Neural crest cell (in vitro differentiated cells): ENCODE measurements around the gene GRHL1. TPM values are rescaled to one million over a fixed set of nuclear protein-coding genes. Genes with fewer than 3 reads are reported as not detected.

ENCODE experiments used
- DNase-seq: peaks from one replicate; pipeline ENCODE4 v3.0.0; 2021; ENCODE audit warnings: low read depth, mixed read lengths, low spot score
- H3K27ac Mint-ChIP-seq: one replicate; pipeline ENCODE4 v1.8.0; 2021; ENCODE audit warnings: mild to moderate bottlenecking, mixed read lengths; ENCODE audit not compliant: unreplicated experiment
- H3K27me3 Mint-ChIP-seq: 2 replicates; pipeline ENCODE4 v1.8.0; 2021; ENCODE audit warnings: low read depth, mild to moderate bottlenecking, mixed read lengths
- H3K36me3 Mint-ChIP-seq: 2 replicates; pipeline ENCODE4 v1.8.0; 2021; ENCODE audit warnings: low read depth, mild to moderate bottlenecking, mixed read lengths
- H3K4me1 Mint-ChIP-seq: 2 replicates; pipeline ENCODE4 v1.8.0; 2021; ENCODE audit warnings: mixed read lengths
- H3K4me3 Mint-ChIP-seq: one replicate; pipeline ENCODE4 v1.8.0; 2021; ENCODE audit warnings: mild to moderate bottlenecking, mixed read lengths
- H3K9me3 Mint-ChIP-seq: 2 replicates; pipeline ENCODE4 v1.8.0; 2021; ENCODE audit warnings: mixed read lengths
- total RNA-seq: library from RNA; stranded (reverse); gene quantifications from 2 replicates; pipeline ENCODE4 v1.2.1, GENCODE V29; 2021
- TF ChIP-seq, protein P1 (sequence below): fragments of 200-600 bp; sonication (generic); conservative IDR thresholded peaks from 2 replicates; pipeline ENCODE4 v1.5.0; 2021; ENCODE audit warnings: antibody characterized with exemption, mild to moderate bottlenecking

GRHL1 gene
- total RNA-seq, 1 donor from 2014 or later = 3.4 TPM

- DNase-seq = no peak
- no peak overlapping the region for H3K4me3 Mint-ChIP-seq
- H3K4me1 Mint-ChIP-seq = no peaks in the 10 kb centered on the region
Observed at GRCh38 chr2:9996321-9996720, 44.8 kb downstream of the GRHL1 start.

GRCh38 chr2:9997936-9998335, 46.4 kb downstream of the GRHL1 start:
- TF ChIP-seq, protein P1, sequence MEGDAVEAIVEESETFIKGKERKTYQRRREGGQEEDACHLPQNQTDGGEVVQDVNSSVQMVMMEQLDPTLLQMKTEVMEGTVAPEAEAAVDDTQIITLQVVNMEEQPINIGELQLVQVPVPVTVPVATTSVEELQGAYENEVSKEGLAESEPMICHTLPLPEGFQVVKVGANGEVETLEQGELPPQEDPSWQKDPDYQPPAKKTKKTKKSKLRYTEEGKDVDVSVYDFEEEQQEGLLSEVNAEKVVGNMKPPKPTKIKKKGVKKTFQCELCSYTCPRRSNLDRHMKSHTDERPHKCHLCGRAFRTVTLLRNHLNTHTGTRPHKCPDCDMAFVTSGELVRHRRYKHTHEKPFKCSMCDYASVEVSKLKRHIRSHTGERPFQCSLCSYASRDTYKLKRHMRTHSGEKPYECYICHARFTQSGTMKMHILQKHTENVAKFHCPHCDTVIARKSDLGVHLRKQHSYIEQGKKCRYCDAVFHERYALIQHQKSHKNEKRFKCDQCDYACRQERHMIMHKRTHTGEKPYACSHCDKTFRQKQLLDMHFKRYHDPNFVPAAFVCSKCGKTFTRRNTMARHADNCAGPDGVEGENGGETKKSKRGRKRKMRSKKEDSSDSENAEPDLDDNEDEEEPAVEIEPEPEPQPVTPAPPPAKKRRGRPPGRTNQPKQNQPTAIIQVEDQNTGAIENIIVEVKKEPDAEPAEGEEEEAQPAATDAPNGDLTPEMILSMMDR = no peak
- H3K27ac Mint-ChIP-seq = no peak overlapping the region
- H3K4me1 Mint-ChIP-seq = no peaks in the 10 kb centered on the region

More at GRCh38 chr2:9996321-9996720, 44.8 kb downstream of the GRHL1 start:
- Mint-ChIP-seq H3K27me3 (no peaks in the 10 kb centered on the region), H3K27ac (no peak overlapping the region), H3K9me3 (no peaks in the 10 kb centered on the region), H3K36me3 (no peaks in the 10 kb centered on the region)
- TF ChIP-seq, protein P1 = no peak

DNA sequence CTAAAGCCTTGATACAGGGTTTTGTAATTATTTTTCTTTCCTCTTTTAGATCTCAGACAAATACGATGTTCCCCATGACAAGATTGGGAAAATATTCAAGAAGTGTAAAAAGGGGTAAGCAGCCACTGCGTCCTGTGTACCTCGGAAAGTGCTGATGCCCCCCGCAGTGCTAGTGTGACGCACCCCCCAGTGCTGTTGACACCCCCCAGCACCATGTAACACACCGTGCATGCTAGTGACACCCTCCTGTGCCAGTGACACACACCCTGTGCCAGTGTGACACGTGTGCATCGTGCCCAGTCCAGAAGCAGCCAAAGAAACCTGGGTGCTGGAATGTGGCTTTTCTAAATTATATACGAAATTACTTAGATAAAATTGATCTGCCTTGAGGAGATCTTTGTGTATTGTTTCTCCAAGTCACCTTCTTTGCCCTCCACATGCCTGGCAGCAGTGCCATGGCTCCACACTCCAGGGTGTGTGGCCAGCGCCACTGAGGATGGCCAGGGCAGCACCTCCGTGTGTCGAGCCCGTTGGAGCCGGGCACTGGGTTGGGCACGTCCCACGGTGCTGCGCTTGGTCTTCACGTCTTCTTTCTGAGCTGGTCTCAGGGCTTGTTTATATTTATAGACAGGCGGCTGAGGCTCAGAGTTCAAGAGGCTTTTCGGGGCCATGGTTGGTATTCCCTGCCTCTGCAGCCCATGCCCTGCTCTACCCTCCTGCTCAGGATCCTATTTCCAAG, 47.6 kb downstream of the GRHL1 start:
- H3K27ac Mint-ChIP-seq = no peak overlapping the region
- no peaks in the 10 kb centered on the region for H3K4me1 Mint-ChIP-seq
- no peak overlapping the region for H3K4me3 Mint-ChIP-seq
- no peak for DNase-seq
- no peaks in the 10 kb centered on the region for H3K27me3 Mint-ChIP-seq
- no peaks in the 10 kb centered on the region for H3K36me3 Mint-ChIP-seq
- TF ChIP-seq, protein P1 = no peak
- no peaks in the 10 kb centered on the region for H3K9me3 Mint-ChIP-seq

More at GRCh38 chr2:9997936-9998335, 46.4 kb downstream of the GRHL1 start:
- Mint-ChIP-seq H3K9me3 (no peaks in the 10 kb centered on the region), H3K4me3 (no peak overlapping the region), H3K27me3 (no peaks in the 10 kb centered on the region), H3K36me3 (no peaks in the 10 kb centered on the region)
- DNase-seq = no peak

GRCh38 chr2:9999693-10000092, 48.2 kb downstream of the GRHL1 start:
- Mint-ChIP-seq H3K4me3 (no peak overlapping the region), H3K4me1 (no peaks in the 10 kb centered on the region), H3K36me3 (no peaks in the 10 kb centered on the region), H3K27ac (no peak overlapping the region), H3K27me3 (no peaks in the 10 kb centered on the region), H3K9me3 (no peaks in the 10 kb centered on the region)
- TF ChIP-seq, protein P1 = no peak
- DNase-seq = no peak

DNA sequence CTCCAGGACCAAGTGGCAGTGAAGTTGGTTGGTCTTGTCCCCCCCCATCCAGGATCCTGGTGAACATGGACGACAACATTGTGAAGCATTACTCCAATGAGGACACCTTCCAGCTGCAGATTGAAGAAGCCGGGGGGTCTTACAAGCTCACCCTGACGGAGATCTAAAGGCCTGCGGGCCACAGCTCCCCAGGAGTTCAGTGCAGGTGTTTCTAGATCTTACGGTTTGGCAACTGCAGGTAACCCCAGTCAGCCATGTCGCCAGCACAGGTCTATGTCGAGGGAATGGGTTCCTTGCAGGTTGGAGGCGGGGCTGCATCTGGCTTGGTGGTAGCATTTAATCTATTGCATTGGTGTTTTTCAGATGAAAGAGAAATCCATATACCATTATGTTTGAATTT, 49.0 kb downstream of the GRHL1 start:
- Mint-ChIP-seq H3K4me3 (no peak overlapping the region), H3K27me3 (no peaks in the 10 kb centered on the region), H3K36me3 (no peaks in the 10 kb centered on the region), H3K9me3 (no peaks in the 10 kb centered on the region), H3K27ac (no peak overlapping the region), H3K4me1 (no peaks in the 10 kb centered on the region)
- DNase-seq = no peak
- TF ChIP-seq, protein P1 = no peak
